ENCODE data around the gene PRKCH. TPM values are rescaled to one million over a fixed set of nuclear protein-coding genes. Genes with fewer than 3 reads are reported as not detected.

The PRKCH gene
- total RNA-seq, 1 experiment from 2014 or later, result 10.3 TPM

DNA sequence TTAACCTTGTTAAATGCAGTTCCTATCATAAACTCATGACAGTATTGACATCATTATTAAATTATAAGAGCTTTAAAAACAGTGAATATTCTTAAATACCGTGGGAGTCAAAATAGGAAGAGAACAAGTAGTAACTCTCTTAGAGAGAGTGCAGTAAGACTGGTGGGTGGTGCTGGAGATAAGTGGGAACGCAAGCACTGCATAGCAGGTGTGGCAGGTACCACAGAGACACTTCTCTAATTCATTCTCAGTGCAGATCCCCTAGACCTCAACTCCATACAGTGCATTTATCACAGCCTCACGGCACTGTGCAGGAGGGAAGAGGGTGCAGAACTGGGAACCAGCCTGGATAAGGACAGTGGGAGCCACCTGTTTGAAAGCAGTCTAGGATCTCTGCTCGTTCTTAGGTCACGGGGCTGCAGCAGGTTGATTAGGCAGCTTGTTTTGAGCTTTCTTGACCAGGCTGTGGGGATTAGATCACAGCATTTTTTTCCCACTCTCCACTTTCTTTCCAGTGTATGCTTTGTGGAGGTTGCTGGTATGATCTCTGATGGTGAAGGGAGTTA lies 165.6 kb downstream of the PRKCH start:
- Mint-ChIP-seq H3K36me3 (no peaks in the 10 kb centered on the region), H3K27ac (no peak overlapping the region), H3K4me3 (no peak overlapping the region), H3K9me3 (no peaks in the 10 kb centered on the region), H3K27me3 (ENCODE audit: low read depth) (no peaks in the 10 kb centered on the region; the same call in 1 of the 2 replicates), H3K4me1 (peaks cover 17% of the 10 kb centered on the region)
- DNase-seq (ENCODE audit: low spot score), result no peak
- ChIA-PET POLR2A (no interaction called here), CTCF (no interaction called here)
- ATAC-seq, result no peak
- TF ChIP-seq NR3C1 (CRISPR knock-in tag; conservative IDR thresholded peaks at IDR 0.05; ENCODE audit: low read depth), result no peak
- no peak for TF ChIP-seq FOXP1 (CRISPR knock-in tag; IDR thresholded peaks at IDR 0.05; ENCODE audit: borderline replicate concordance)
- TF ChIP-seq ZSCAN18 (CRISPR knock-in tag; IDR thresholded peaks at IDR 0.05), result no peak
- no peak for TF ChIP-seq ZNF512 (CRISPR knock-in tag; IDR thresholded peaks at IDR 0.05; ENCODE audit: borderline replicate concordance)

- Mint-ChIP-seq H3K36me3 (no peaks in the 10 kb centered on the region), H3K9me3 (no peaks in the 10 kb centered on the region), H3K27me3 (ENCODE audit: low read depth) (no peaks in the 10 kb centered on the region; the same call in 1 of the 2 replicates), H3K4me3 (no peak overlapping the region), H3K27ac (no peak overlapping the region), H3K4me1 (peaks cover 17% of the 10 kb centered on the region)
- CTCF ChIA-PET, result no interaction called here
- no peak for ATAC-seq
- POLR2A ChIA-PET, result no interaction called here
- DNase-seq (ENCODE audit: low spot score), result no peak
- no peak for TF ChIP-seq STAT6 (CRISPR knock-in tag; conservative IDR thresholded peaks at IDR 0.05; ENCODE audit: low read depth)
- no peak for TF ChIP-seq MYBL2 (CRISPR knock-in tag; IDR thresholded peaks at IDR 0.05)
- no peak for TF ChIP-seq CREB1 (CRISPR knock-in tag; IDR thresholded peaks at IDR 0.05)
- TF ChIP-seq, protein P1, sequence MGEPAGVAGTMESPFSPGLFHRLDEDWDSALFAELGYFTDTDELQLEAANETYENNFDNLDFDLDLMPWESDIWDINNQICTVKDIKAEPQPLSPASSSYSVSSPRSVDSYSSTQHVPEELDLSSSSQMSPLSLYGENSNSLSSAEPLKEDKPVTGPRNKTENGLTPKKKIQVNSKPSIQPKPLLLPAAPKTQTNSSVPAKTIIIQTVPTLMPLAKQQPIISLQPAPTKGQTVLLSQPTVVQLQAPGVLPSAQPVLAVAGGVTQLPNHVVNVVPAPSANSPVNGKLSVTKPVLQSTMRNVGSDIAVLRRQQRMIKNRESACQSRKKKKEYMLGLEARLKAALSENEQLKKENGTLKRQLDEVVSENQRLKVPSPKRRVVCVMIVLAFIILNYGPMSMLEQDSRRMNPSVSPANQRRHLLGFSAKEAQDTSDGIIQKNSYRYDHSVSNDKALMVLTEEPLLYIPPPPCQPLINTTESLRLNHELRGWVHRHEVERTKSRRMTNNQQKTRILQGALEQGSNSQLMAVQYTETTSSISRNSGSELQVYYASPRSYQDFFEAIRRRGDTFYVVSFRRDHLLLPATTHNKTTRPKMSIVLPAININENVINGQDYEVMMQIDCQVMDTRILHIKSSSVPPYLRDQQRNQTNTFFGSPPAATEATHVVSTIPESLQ (CRISPR knock-in tag; IDR thresholded peaks at IDR 0.05), result no peak
- no peak for TF ChIP-seq GRHL2 (CRISPR knock-in tag; IDR thresholded peaks at IDR 0.05; ENCODE audit: insufficient replicate concordance, severe bottlenecking)
- TF ChIP-seq, protein P2, sequence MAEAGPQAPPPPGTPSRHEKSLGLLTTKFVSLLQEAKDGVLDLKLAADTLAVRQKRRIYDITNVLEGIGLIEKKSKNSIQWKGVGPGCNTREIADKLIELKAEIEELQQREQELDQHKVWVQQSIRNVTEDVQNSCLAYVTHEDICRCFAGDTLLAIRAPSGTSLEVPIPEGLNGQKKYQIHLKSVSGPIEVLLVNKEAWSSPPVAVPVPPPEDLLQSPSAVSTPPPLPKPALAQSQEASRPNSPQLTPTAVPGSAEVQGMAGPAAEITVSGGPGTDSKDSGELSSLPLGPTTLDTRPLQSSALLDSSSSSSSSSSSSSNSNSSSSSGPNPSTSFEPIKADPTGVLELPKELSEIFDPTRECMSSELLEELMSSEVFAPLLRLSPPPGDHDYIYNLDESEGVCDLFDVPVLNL (CRISPR knock-in tag; IDR thresholded peaks at IDR 0.05; ENCODE audit: borderline replicate concordance, low read depth), result no peak
- no peak for TF ChIP-seq ZNF263 (CRISPR knock-in tag; IDR thresholded peaks at IDR 0.05; ENCODE audit: low read depth)
- TF ChIP-seq ATF2 (CRISPR knock-in tag; IDR thresholded peaks at IDR 0.05; ENCODE audit: borderline replicate concordance, low read depth), result no peak
- TF ChIP-seq ZBTB21 (CRISPR knock-in tag; IDR thresholded peaks at IDR 0.05; ENCODE audit: borderline replicate concordance), result no peak
- TF ChIP-seq ZNF396 (CRISPR knock-in tag; IDR thresholded peaks at IDR 0.05; ENCODE audit: borderline replicate concordance), result no peak
- TF ChIP-seq, protein P3, sequence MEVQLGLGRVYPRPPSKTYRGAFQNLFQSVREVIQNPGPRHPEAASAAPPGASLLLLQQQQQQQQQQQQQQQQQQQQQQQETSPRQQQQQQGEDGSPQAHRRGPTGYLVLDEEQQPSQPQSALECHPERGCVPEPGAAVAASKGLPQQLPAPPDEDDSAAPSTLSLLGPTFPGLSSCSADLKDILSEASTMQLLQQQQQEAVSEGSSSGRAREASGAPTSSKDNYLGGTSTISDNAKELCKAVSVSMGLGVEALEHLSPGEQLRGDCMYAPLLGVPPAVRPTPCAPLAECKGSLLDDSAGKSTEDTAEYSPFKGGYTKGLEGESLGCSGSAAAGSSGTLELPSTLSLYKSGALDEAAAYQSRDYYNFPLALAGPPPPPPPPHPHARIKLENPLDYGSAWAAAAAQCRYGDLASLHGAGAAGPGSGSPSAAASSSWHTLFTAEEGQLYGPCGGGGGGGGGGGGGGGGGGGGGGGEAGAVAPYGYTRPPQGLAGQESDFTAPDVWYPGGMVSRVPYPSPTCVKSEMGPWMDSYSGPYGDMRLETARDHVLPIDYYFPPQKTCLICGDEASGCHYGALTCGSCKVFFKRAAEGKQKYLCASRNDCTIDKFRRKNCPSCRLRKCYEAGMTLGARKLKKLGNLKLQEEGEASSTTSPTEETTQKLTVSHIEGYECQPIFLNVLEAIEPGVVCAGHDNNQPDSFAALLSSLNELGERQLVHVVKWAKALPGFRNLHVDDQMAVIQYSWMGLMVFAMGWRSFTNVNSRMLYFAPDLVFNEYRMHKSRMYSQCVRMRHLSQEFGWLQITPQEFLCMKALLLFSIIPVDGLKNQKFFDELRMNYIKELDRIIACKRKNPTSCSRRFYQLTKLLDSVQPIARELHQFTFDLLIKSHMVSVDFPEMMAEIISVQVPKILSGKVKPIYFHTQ (CRISPR knock-in tag; IDR thresholded peaks at IDR 0.05), result no peak
- no peak for TF ChIP-seq SMAD3 (CRISPR knock-in tag; IDR thresholded peaks at IDR 0.05; ENCODE audit: borderline replicate concordance)
- no peak for TF ChIP-seq ZNF138 (CRISPR knock-in tag; conservative IDR thresholded peaks at IDR 0.05)
- no peak for TF ChIP-seq TCF7 (CRISPR knock-in tag; IDR thresholded peaks at IDR 0.05; ENCODE audit: low read depth)
- no peak for TF ChIP-seq NR3C1 (CRISPR knock-in tag; conservative IDR thresholded peaks at IDR 0.05; ENCODE audit: low read depth)
These were observed 167.3 kb downstream of the PRKCH start for GRCh38 chr14:61488417-61489401.

All from WTC11 (cell line).